Astrocyte (in vitro differentiated cells and primary cell): ENCODE results near the gene HES1. TPM values are rescaled to one million over a fixed set of nuclear protein-coding genes. Genes with fewer than 3 reads are reported as not detected.

Experiments used
- DNase-seq: peaks from one replicate; pipeline ENCODE4 v3.0.0-alpha.2; 2010; ENCODE audit warnings: low read depth
- FAIRE-seq: peaks from 2 replicates; lab custom pipeline; 2011; peaks lifted over from hg19 to GRCh38; lab: Jason Lieb, UNC
- H2AFZ ChIP-seq: 2 replicates; pipeline ENCODE4 v1.6.0; 2012; ENCODE audit warnings: low read depth, low read length, inconsistent platforms
- H3K27ac ChIP-seq: 2 replicates; pipeline ENCODE4 v1.5.1; 2011; ENCODE audit warnings: low read depth, low read length, inconsistent platforms
- H3K27me3 ChIP-seq: 2 replicates; pipeline ENCODE4 v1.6.0; 2011; ENCODE audit warnings: low read length, inconsistent platforms; ENCODE audit not compliant: insufficient read depth
- H3K36me3 ChIP-seq: 2 replicates; pipeline ENCODE4 v1.5.1; 2011; ENCODE audit warnings: low read length, inconsistent platforms; ENCODE audit not compliant: insufficient read depth
- H3K4me1 ChIP-seq: 2 replicates; pipeline ENCODE4 v1.5.1; 2011; ENCODE audit warnings: low read length, inconsistent platforms; ENCODE audit not compliant: insufficient read depth
- H3K4me2 ChIP-seq: 2 replicates; pipeline ENCODE4 v1.6.0; 2012; ENCODE audit warnings: low read length, inconsistent platforms
- H3K4me3 ChIP-seq: 2 replicates; pipeline ENCODE4 v1.5.1; 2011; ENCODE audit warnings: low read depth, mild to moderate bottlenecking, low read length, inconsistent platforms; ENCODE audit not compliant: insufficient read depth
- H3K79me2 ChIP-seq: 2 replicates; pipeline ENCODE4 v1.6.0; 2012; ENCODE audit warnings: mild to moderate bottlenecking, low read length, inconsistent platforms; ENCODE audit not compliant: insufficient read depth
- H3K9ac ChIP-seq: 2 replicates; pipeline ENCODE4 v1.6.0; 2012; ENCODE audit warnings: mild to moderate bottlenecking, low read length, inconsistent platforms
- H3K9me3 ChIP-seq: 2 replicates; pipeline ENCODE4 v1.5.1; 2012; ENCODE audit warnings: low read depth, mild to moderate bottlenecking, low read length, inconsistent platforms; ENCODE audit not compliant: insufficient read depth
- H4K20me1 ChIP-seq: 2 replicates; pipeline ENCODE4 v1.6.0; 2012; ENCODE audit warnings: low read length, inconsistent platforms; ENCODE audit not compliant: insufficient read depth
- H3K27ac Mint-ChIP-seq: one replicate; pipeline ENCODE4 v1.8.0; 2021; ENCODE audit warnings: mild to moderate bottlenecking, mixed read lengths; ENCODE audit not compliant: unreplicated experiment
- H3K27me3 Mint-ChIP-seq: one replicate; pipeline ENCODE4 v1.8.0; 2021; ENCODE audit warnings: low read depth, mixed read lengths; ENCODE audit not compliant: unreplicated experiment
- H3K36me3 Mint-ChIP-seq: one replicate; pipeline ENCODE4 v1.8.0; 2021; ENCODE audit warnings: low read depth, mixed read lengths; ENCODE audit not compliant: unreplicated experiment
- H3K4me1 Mint-ChIP-seq: one replicate; pipeline ENCODE4 v1.8.0; 2021; ENCODE audit warnings: low read depth, mixed read lengths; ENCODE audit not compliant: unreplicated experiment
- H3K4me3 Mint-ChIP-seq: one replicate; pipeline ENCODE4 v1.8.0; 2021; ENCODE audit warnings: mild to moderate bottlenecking, moderate library complexity, mixed read lengths; ENCODE audit not compliant: unreplicated experiment
- H3K9me3 Mint-ChIP-seq: one replicate; pipeline ENCODE4 v1.8.0; 2021; ENCODE audit warnings: mild to moderate bottlenecking, mixed read lengths; ENCODE audit not compliant: unreplicated experiment
- EZH2 ChIP-seq: IDR thresholded peaks from 2 replicates; pipeline ENCODE4 v1.6.1; 2012; ENCODE audit warnings: mild to moderate bottlenecking, low read length, inconsistent platforms; ENCODE audit not compliant: insufficient read depth
- total RNA-seq: library from RNA; stranded (reverse); gene quantifications from 2 replicates; pipeline ENCODE4 v1.2.1, GENCODE V29; 2021
- TF ChIP-seq, protein P1 (sequence below): IDR thresholded peaks from 2 replicates; pipeline ENCODE4 v1.5.1; 2011; ENCODE audit warnings: low read depth, mild to moderate bottlenecking, inconsistent platforms, low read length, moderate library complexity; ENCODE audit not compliant: insufficient read depth

Gene HES1
- total RNA-seq, 1 donor from 2014 or later: 46.5 TPM

DNA sequence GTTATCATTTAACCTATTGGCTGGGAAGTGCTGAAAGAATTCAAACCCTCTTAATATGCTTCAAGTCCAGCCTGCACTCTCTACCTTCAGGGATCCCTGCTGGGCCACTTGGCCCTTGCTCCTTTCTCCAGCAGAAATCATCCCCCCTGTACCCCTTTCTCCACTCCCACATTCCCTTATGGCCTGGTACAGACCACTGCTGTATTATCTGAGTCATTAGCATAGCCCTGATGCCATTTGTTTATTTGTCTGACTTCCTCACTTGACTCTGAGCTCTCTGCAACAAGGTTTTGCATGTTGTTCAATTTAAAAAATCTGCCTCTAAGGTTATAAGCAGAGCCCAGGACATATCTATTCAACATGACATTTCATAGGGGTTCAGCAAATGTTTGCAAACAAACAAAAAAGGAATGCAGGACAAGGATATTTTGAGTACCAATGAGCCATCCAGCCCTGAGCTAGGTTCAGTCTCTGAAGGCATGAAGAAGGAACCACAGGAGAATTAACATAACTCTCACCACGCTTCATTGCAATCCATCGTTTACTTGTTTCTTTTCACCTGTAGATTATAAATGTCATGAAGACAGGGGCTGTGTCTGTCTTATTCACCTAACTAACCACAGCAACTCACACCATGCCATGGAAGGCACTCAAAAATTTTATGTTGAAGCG is 26.6 kb upstream of the HES1 start:
- no peak for FAIRE-seq
- Mint-ChIP-seq H3K36me3 (no peaks in the 10 kb centered on the region), H3K27me3 (peaks cover 74% of the 10 kb centered on the region), H3K4me3 (no peak overlapping the region), H3K9me3 (peaks cover 1% of the 10 kb centered on the region), H3K27ac (no peak overlapping the region), H3K4me1 (peaks cover 2% of the 10 kb centered on the region)
- Histone ChIP-seq H2AFZ (no peak overlapping the region), H3K4me1 (no peaks in the 10 kb centered on the region), H3K79me2 (no peaks in the 10 kb centered on the region), H3K36me3 (no peaks in the 10 kb centered on the region), H3K4me3 (no peak overlapping the region), H4K20me1 (no peaks in the 10 kb centered on the region), H3K27ac (no peak overlapping the region), H3K9me3 (no peaks in the 10 kb centered on the region), H3K9ac (no peak overlapping the region), H3K27me3 (peaks cover 40% of the 10 kb centered on the region), H3K4me2 (no peak overlapping the region)
- TF ChIP-seq EZH2: no peak
- no peak for DNase-seq

DNA sequence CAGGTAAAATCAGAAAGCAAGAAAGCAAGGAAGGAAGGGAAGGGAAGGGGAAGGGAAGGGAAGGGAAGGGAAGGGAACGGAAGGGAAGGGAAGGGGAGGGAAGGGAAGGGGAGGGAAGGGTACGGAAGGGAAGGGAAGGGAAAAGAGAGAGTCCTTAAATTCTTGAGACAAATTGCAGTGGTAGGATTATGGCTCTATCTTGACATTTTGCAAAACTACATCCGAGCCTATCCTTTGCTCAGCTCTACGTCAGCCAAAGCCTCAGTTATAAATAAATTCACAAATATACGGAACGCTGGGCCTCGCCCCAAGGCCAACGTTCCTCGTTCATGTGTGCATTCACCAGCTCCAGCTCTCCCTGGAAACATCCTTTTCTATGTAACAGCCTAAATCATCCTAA is 25.5 kb upstream of the HES1 start:
- no peak overlapping the region for H3K27ac Mint-ChIP-seq
- no peak overlapping the region for H3K4me2 ChIP-seq

DNA sequence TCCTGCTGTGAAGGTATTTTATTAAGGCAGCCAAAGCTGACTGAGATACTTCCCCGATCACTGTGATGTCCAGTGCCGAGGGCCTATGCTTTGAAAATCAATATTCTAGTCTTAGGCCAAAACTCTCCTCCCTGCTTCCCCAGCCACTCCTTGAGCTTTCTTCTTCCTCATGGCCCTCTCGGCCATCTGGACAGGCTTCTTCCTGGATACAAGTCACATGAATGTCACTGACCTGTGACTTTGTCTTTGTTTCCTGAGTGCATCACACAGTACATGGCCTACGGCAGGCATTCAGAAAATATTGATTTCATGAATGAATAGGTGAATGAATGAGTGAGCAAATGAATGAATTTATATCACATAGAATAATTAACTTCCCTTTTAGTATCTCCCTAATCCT is 24.6 kb upstream of the HES1 start:
- H3K79me2 ChIP-seq: no peaks in the 10 kb centered on the region
- TF ChIP-seq, protein P1, sequence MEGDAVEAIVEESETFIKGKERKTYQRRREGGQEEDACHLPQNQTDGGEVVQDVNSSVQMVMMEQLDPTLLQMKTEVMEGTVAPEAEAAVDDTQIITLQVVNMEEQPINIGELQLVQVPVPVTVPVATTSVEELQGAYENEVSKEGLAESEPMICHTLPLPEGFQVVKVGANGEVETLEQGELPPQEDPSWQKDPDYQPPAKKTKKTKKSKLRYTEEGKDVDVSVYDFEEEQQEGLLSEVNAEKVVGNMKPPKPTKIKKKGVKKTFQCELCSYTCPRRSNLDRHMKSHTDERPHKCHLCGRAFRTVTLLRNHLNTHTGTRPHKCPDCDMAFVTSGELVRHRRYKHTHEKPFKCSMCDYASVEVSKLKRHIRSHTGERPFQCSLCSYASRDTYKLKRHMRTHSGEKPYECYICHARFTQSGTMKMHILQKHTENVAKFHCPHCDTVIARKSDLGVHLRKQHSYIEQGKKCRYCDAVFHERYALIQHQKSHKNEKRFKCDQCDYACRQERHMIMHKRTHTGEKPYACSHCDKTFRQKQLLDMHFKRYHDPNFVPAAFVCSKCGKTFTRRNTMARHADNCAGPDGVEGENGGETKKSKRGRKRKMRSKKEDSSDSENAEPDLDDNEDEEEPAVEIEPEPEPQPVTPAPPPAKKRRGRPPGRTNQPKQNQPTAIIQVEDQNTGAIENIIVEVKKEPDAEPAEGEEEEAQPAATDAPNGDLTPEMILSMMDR: no peak
- TF ChIP-seq EZH2: no peak
- H3K9me3 ChIP-seq: no peaks in the 10 kb centered on the region
- no peak overlapping the region for H3K4me3 ChIP-seq
- H3K4me2 ChIP-seq: no peak overlapping the region
- no peak overlapping the region for H3K27ac ChIP-seq
- peaks cover 2% of the 10 kb centered on the region for H3K36me3 Mint-ChIP-seq
- H3K4me3 Mint-ChIP-seq: no peak overlapping the region
- peaks cover 74% of the 10 kb centered on the region for H3K27me3 Mint-ChIP-seq
- H3K4me1 Mint-ChIP-seq: peaks cover 2% of the 10 kb centered on the region
- no peak for FAIRE-seq
- DNase-seq: no peak
- H3K27ac Mint-ChIP-seq: no peak overlapping the region
- no peaks in the 10 kb centered on the region for H3K36me3 ChIP-seq
- no peak overlapping the region for H2AFZ ChIP-seq
- peaks cover 37% of the 10 kb centered on the region for H3K27me3 ChIP-seq
- H3K9me3 Mint-ChIP-seq: peaks cover 3% of the 10 kb centered on the region
- H3K9ac ChIP-seq: no peak overlapping the region
- H4K20me1 ChIP-seq: no peaks in the 10 kb centered on the region
- no peaks in the 10 kb centered on the region for H3K4me1 ChIP-seq

More for the DNA sequence above, 25.5 kb upstream of the HES1 start:
- Histone ChIP-seq H4K20me1 (no peaks in the 10 kb centered on the region), H3K4me3 (no peak overlapping the region), H3K9me3 (no peaks in the 10 kb centered on the region), H3K4me1 (no peaks in the 10 kb centered on the region), H3K36me3 (no peaks in the 10 kb centered on the region), H3K79me2 (no peaks in the 10 kb centered on the region), H3K27me3 (peaks cover 39% of the 10 kb centered on the region), H3K27ac (no peak overlapping the region), H2AFZ (no peak overlapping the region), H3K9ac (no peak overlapping the region)
- FAIRE-seq: no peak
- no peak overlapping the region for H3K4me3 Mint-ChIP-seq
- H3K36me3 Mint-ChIP-seq: peaks cover 2% of the 10 kb centered on the region
- DNase-seq: no peak
- TF ChIP-seq EZH2: no peak
- TF ChIP-seq, protein P1: no peak
- H3K27me3 Mint-ChIP-seq: peaks cover 74% of the 10 kb centered on the region
- peaks cover 3% of the 10 kb centered on the region for H3K9me3 Mint-ChIP-seq
- H3K4me1 Mint-ChIP-seq: peaks cover 2% of the 10 kb centered on the region
